CD14-positive monocyte (primary cell): Measurements from ENCODE around the gene CUL1. TPM values are rescaled to one million over a fixed set of nuclear protein-coding genes. Genes with fewer than 3 reads are reported as not detected.

Source experiments
- DNase-seq, 3 donors: peaks; one replicate each; pipeline ENCODE4 v3.0.0-alpha.2; 2011 to 2022
- H2AFZ ChIP-seq: 2 replicates; pipeline ENCODE4 v1.6.0; 2012; ENCODE audit warnings: mild to moderate bottlenecking, low read depth, low read length, inconsistent platforms; ENCODE audit not compliant: insufficient read depth, poor library complexity, severe bottlenecking
- H3K27ac ChIP-seq, 2 donors: 1 replicate in 1 of 2; 2 replicates in 1 of 2; pipeline ENCODE4 v1.5.1; 2012 to 2013; ENCODE audit warnings: low read length in 2 of 2, control low read depth in 1 of 2, inconsistent platforms in 1 of 2, low read depth in 1 of 2, mild to moderate bottlenecking in 1 of 2
- H3K27me3 ChIP-seq, 2 donors: one replicate each; pipeline versions ENCODE4 v1.6.0 to v1.6.1; 2011 to 2013; ENCODE audit warnings: low read length in 2 of 2; ENCODE audit not compliant: control insufficient read depth in 2 of 2, insufficient read depth in 2 of 2
- H3K36me3 ChIP-seq, 2 donors: replicated peaks in 1 of 2; 1 replicate in 1 of 2; 2 replicates in 1 of 2; pipeline versions ENCODE4 v1.5.1 to v1.6.1; 2012 to 2013; ENCODE audit warnings: low read length in 2 of 2, control low read depth in 1 of 2, inconsistent platforms in 1 of 2, mild to moderate bottlenecking in 1 of 2; ENCODE audit not compliant: insufficient read depth in 2 of 2, control insufficient read depth in 1 of 2
- H3K4me1 ChIP-seq, 2 donors: 1 replicate in 1 of 2; 2 replicates in 1 of 2; pipeline versions ENCODE4 v1.5.1 to v1.6.1; 2012 to 2013; ENCODE audit warnings: low read length in 2 of 2, control low read depth in 1 of 2, inconsistent platforms in 1 of 2, mild to moderate bottlenecking in 1 of 2, moderate library complexity in 1 of 2; ENCODE audit not compliant: insufficient read depth in 2 of 2, control insufficient read depth in 1 of 2
- H3K4me2 ChIP-seq: replicated peaks from 2 replicates; pipeline ENCODE3; 2012; ENCODE audit warnings: low read length, moderate library complexity, mild to moderate bottlenecking; ENCODE audit not compliant: poor library complexity, severe bottlenecking; ENCODE audit errors: extremely low read depth
- H3K4me3 ChIP-seq, 3 experiments: fragments of 200-600 bp in 1 of 3; sonication (generic) in 1 of 3; replicated peaks in 1 of 3; 1 replicate in 2 of 3; 2 replicates in 1 of 3; pipeline ENCODE4 v1.5.1; 2011 to 2013; ENCODE audit warnings: low read length in 3 of 3, mild to moderate bottlenecking in 3 of 3, control low read depth in 2 of 3, low read depth in 2 of 3, inconsistent platforms in 1 of 3, moderate library complexity in 1 of 3
- H3K79me2 ChIP-seq: 2 replicates; pipeline ENCODE4 v1.6.0; 2012; ENCODE audit warnings: mild to moderate bottlenecking, control low read depth, inconsistent platforms, low read length, moderate library complexity; ENCODE audit not compliant: insufficient read depth
- H3K9ac ChIP-seq: 2 replicates; pipeline ENCODE4 v1.6.0; 2017; ENCODE audit warnings: low read length, mild to moderate bottlenecking; ENCODE audit not compliant: insufficient read depth, poor library complexity, severe bottlenecking
- H3K9me3 ChIP-seq, 2 donors: replicated peaks in 1 of 2; 1 replicate in 1 of 2; 2 replicates in 1 of 2; pipeline versions ENCODE4 v1.5.1 to v1.6.1; 2012 to 2013; ENCODE audit warnings: low read length in 2 of 2, control low read depth in 1 of 2; ENCODE audit not compliant: control insufficient read depth in 1 of 2, insufficient read depth in 1 of 2
- H4K20me1 ChIP-seq: 2 replicates; pipeline ENCODE4 v1.6.0; 2012; ENCODE audit warnings: mild to moderate bottlenecking, low read length, control low read depth, moderate library complexity; ENCODE audit not compliant: insufficient read depth
- H3K27ac Mint-ChIP-seq, 7 donors: one replicate each; pipeline ENCODE4 v1.8.0; 2020; ENCODE audit warnings: mild to moderate bottlenecking in 7 of 7, mixed read lengths in 7 of 7, moderate library complexity in 6 of 7, inconsistent platforms in 2 of 7
- H3K27me3 Mint-ChIP-seq, 3 donors: one replicate each; pipeline ENCODE4 v1.8.0; 2021 to 2022; ENCODE audit warnings: low read depth in 3 of 3, mild to moderate bottlenecking in 3 of 3, mixed read lengths in 3 of 3, moderate library complexity in 3 of 3, inconsistent platforms in 1 of 3
- H3K36me3 Mint-ChIP-seq, 2 donors: one replicate each; pipeline ENCODE4 v1.8.0; 2020; ENCODE audit warnings: mixed read lengths in 2 of 2, inconsistent platforms in 1 of 2, mild to moderate bottlenecking in 1 of 2
- H3K4me1 Mint-ChIP-seq: one replicate; pipeline ENCODE4 v1.8.0; 2020; ENCODE audit warnings: mild to moderate bottlenecking, mixed read lengths
- H3K4me3 Mint-ChIP-seq, 2 donors: one replicate each; pipeline ENCODE4 v1.8.0; 2020; ENCODE audit warnings: mild to moderate bottlenecking in 2 of 2, mixed read lengths in 2 of 2, moderate library complexity in 1 of 2
- H3K9me3 Mint-ChIP-seq, 7 donors: one replicate each; pipeline ENCODE4 v1.8.0; 2020 to 2022; ENCODE audit warnings: mixed read lengths in 7 of 7, mild to moderate bottlenecking in 6 of 7, moderate library complexity in 6 of 7, inconsistent platforms in 2 of 7
- WGBS: methylation state at CpG from one replicate; pipeline ENCODE4 v1.1.5; 2013; ENCODE audit warnings: missing lambda C conversion rate; ENCODE audit not compliant: insufficient coverage; 5-methylcytosine and 5-hydroxymethylcytosine counted together
- intact Hi-C, 2 donors: fragments of 100-400 bp; cut with micrococcal nuclease; formaldehyde crosslinking; loops; one replicate each; pipeline versions ENCODE4 v1.15.0 to v1.15.1; 2023
- polyA plus RNA-seq, 3 donors: library from polyadenylated mRNA; depleted of rRNA in 1 of 3; unstranded in 2 of 3; stranded (reverse) in 1 of 3; fragments of 300-500 nt in 2 of 3; fragments of >200 nt in 1 of 3; fragmentation: Illumina TruSeq in 2 of 3; gene quantifications; 1 replicate in 2 of 3; 2 replicates in 1 of 3; pipeline ENCODE4 v1.2.3, GENCODE V29; 2012 to 2021
- TF ChIP-seq, protein P1 (sequence below): fragments of 200-600 bp; IDR thresholded peaks from one replicate; pipeline ENCODE4 v1.8.0; 2022; ENCODE audit warnings: antibody characterized with exemption, mild to moderate bottlenecking

The CUL1 gene
- polyA plus RNA-seq, 3 donors, result 22.8 to 32.6 (median 23.9) TPM

DNA sequence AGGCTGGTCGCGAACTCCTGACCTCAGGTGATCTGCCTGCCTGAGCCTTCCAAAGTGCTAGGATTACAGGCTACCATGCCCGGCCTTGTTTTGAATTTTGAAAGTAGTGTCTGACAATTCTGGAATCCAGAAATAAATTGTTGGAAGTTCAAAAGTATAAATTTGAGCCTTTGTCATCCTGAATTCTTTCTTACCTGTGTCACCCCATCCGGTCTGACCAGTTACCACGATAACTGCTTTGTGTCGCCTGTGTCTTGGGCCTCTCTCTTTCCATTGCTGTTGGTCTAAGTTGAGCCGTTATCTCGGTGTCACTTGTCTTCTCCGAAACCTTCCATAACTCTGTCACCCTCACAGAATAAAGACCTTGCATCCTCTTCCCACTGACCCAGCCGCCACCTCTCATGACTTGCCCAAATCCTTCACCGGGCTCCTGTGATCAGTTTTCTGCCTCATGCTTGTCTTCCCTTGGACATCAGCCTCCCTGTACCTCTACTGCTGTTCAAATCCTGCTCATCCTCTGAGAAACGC is 18.6 kb downstream of the CUL1 start:
- Histone ChIP-seq H3K4me1 (peaks cover 12 to 18% of the 10 kb centered on the region in 2 donors), H3K9me3 (no peaks in the 10 kb centered on the region), H3K27ac (no peak overlapping the region), H4K20me1 (peaks cover 100% of the 10 kb centered on the region), H3K4me3 (no peak overlapping the region), H3K79me2 (peaks cover 100% of the 10 kb centered on the region), H2AFZ (no peak overlapping the region), H3K4me2 (no peak overlapping the region), H3K9ac (no peak overlapping the region), H3K36me3 (peaks cover 0 to 10% of the 10 kb centered on the region in 2 donors), H3K27me3 (no peaks in the 10 kb centered on the region)
- Mint-ChIP-seq H3K4me3 (no peak overlapping the region), H3K4me1 (peaks cover 53% of the 10 kb centered on the region), H3K36me3 (peaks cover 1 to 12% of the 10 kb centered on the region in 2 donors), H3K27ac (peak overlapping the region in 2 of 7 donors; percentile 5 to 27), H3K27me3 (peaks cover 0 to 1% (median 0%) of the 10 kb centered on the region in 3 donors), H3K9me3 (peaks cover 0 to 3% (median 0%) of the 10 kb centered on the region in 7 donors)
- no peak for DNase-seq
- TF ChIP-seq, protein P1, sequence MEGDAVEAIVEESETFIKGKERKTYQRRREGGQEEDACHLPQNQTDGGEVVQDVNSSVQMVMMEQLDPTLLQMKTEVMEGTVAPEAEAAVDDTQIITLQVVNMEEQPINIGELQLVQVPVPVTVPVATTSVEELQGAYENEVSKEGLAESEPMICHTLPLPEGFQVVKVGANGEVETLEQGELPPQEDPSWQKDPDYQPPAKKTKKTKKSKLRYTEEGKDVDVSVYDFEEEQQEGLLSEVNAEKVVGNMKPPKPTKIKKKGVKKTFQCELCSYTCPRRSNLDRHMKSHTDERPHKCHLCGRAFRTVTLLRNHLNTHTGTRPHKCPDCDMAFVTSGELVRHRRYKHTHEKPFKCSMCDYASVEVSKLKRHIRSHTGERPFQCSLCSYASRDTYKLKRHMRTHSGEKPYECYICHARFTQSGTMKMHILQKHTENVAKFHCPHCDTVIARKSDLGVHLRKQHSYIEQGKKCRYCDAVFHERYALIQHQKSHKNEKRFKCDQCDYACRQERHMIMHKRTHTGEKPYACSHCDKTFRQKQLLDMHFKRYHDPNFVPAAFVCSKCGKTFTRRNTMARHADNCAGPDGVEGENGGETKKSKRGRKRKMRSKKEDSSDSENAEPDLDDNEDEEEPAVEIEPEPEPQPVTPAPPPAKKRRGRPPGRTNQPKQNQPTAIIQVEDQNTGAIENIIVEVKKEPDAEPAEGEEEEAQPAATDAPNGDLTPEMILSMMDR, result no peak
- 98% methylated on average over 11 of the region's 12 CpGs for WGBS
- intact Hi-C loops, result no loop called here

DNA sequence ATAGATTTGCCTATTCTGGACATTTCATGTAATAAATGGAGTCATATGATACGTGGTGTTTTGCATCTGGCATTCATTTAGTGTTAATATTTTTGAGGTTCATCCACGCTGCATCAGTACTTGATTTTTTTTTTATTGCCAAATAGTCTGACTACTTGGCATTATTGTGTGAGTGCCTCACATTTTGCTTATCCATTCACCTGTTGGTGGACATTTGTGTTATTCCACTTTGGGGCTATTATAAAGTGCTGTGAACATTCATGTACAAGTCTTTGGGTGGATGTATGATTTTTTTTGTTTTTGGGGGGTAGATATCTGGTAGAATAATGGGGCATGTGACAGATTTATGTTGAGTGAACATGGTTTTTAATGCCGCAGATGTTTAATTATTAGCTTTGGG is 19.7 kb downstream of the CUL1 start:
- Mint-ChIP-seq H3K27me3 (peaks cover 0 to 1% (median 0%) of the 10 kb centered on the region in 3 donors), H3K27ac (no peak overlapping the region), H3K36me3 (peaks cover 1 to 12% of the 10 kb centered on the region in 2 donors), H3K4me1 (peaks cover 52% of the 10 kb centered on the region), H3K4me3 (no peak overlapping the region), H3K9me3 (peaks cover 0 to 3% (median 0%) of the 10 kb centered on the region in 7 donors)
- Histone ChIP-seq H3K27ac (no peak overlapping the region), H3K9me3 (no peaks in the 10 kb centered on the region), H4K20me1 (peaks cover 100% of the 10 kb centered on the region), H3K36me3 (peaks cover 0 to 10% of the 10 kb centered on the region in 2 donors), H3K4me1 (peaks cover 10 to 15% of the 10 kb centered on the region in 2 donors), H2AFZ (no peak overlapping the region), H3K9ac (no peak overlapping the region), H3K79me2 (peaks cover 100% of the 10 kb centered on the region), H3K4me3 (no peak overlapping the region), H3K27me3 (no peaks in the 10 kb centered on the region), H3K4me2 (no peak overlapping the region)
- DNase-seq, result no peak
- TF ChIP-seq, protein P1, result no peak
- intact Hi-C loops, result no loop called here
- WGBS, result 100% methylated on average over 1 of the region's 3 CpGs
